Keratinocyte (primary cell): Measurements from ENCODE around the gene G6PC3. TPM values are rescaled to one million over a fixed set of nuclear protein-coding genes. Genes with fewer than 3 reads are reported as not detected.

Source experiments
- DNase-seq: peaks from one replicate; pipeline ENCODE4 v3.0.0-alpha.2; 2011; ENCODE audit warnings: low read depth, missing footprints, low spot score
- FAIRE-seq: peaks from 2 replicates; lab custom pipeline; 2011; peaks lifted over from hg19 to GRCh38; lab: Jason Lieb, UNC
- H2AFZ ChIP-seq: 2 replicates; pipeline ENCODE4 v1.6.0; 2012; ENCODE audit warnings: low read length, control low read depth, inconsistent platforms; ENCODE audit not compliant: control insufficient read depth
- H3K27ac ChIP-seq: 2 replicates; pipeline ENCODE4 v1.5.1; 2011; ENCODE audit warnings: low read length; ENCODE audit not compliant: control insufficient read depth, insufficient read depth
- H3K27me3 ChIP-seq: 3 replicates; pipeline ENCODE4 v1.6.0; 2011; ENCODE audit warnings: low read length; ENCODE audit not compliant: control insufficient read depth, insufficient read depth; ENCODE audit errors: extremely low read depth
- H3K36me3 ChIP-seq, 2 experiments: 2 replicates in 1 of 2; 3 replicates in 1 of 2; pipeline ENCODE4 v1.5.1; 2011; ENCODE audit warnings: low read length in 2 of 2, mild to moderate bottlenecking in 1 of 2; ENCODE audit not compliant: control insufficient read depth in 2 of 2, insufficient read depth in 2 of 2; ENCODE audit errors: extremely low read depth in 1 of 2
- H3K4me1 ChIP-seq: 3 replicates; pipeline ENCODE4 v1.5.1; 2011; ENCODE audit warnings: low read length; ENCODE audit not compliant: control insufficient read depth, insufficient read depth; ENCODE audit errors: extremely low read depth
- H3K4me2 ChIP-seq: 3 replicates; pipeline ENCODE4 v1.6.0; 2011; ENCODE audit warnings: low read depth, low read length; ENCODE audit not compliant: control insufficient read depth, insufficient read depth; ENCODE audit errors: extremely low read depth
- H3K4me3 ChIP-seq, 3 experiments: fragments of 200-600 bp in 1 of 3; sonication (generic) in 1 of 3; 2 replicates in 2 of 3; 3 replicates in 1 of 3; pipeline ENCODE4 v1.5.1; 2011 to 2016; ENCODE audit warnings: low read length in 3 of 3, mild to moderate bottlenecking in 3 of 3, control low read depth in 2 of 3, inconsistent platforms in 1 of 3, low read depth in 1 of 3, mixed read lengths in 1 of 3, mixed run types in 1 of 3, moderate library complexity in 1 of 3; ENCODE audit not compliant: control insufficient read depth in 2 of 3, insufficient read depth in 2 of 3; ENCODE audit errors: extremely low read depth in 1 of 3
- H3K79me2 ChIP-seq: 2 replicates; pipeline ENCODE4 v1.6.0; 2012; ENCODE audit warnings: low read length; ENCODE audit not compliant: control insufficient read depth, insufficient read depth
- H3K9ac ChIP-seq: 3 replicates; pipeline ENCODE4 v1.6.0; 2011; ENCODE audit warnings: low read length; ENCODE audit not compliant: control insufficient read depth, insufficient read depth; ENCODE audit errors: extremely low read depth
- H3K9me1 ChIP-seq: 3 replicates; pipeline ENCODE4 v1.6.0; 2011; ENCODE audit warnings: low read length; ENCODE audit not compliant: control insufficient read depth, insufficient read depth; ENCODE audit errors: extremely low read depth
- H3K9me3 ChIP-seq: 2 replicates; pipeline ENCODE4 v1.5.1; 2012; ENCODE audit warnings: low read depth, low read length; ENCODE audit not compliant: control insufficient read depth
- H4K20me1 ChIP-seq: 3 replicates; pipeline ENCODE4 v1.6.0; 2011; ENCODE audit warnings: low read length; ENCODE audit not compliant: control insufficient read depth, insufficient read depth; ENCODE audit errors: extremely low read depth
- EZH2 ChIP-seq: IDR thresholded peaks from one replicate; pipeline ENCODE4 v1.6.1; 2012; ENCODE audit warnings: inconsistent platforms, mild to moderate bottlenecking, low read length, moderate library complexity
- dilution Hi-C: fragments of 300-500 bp; cut with MboI; formaldehyde crosslinking; loops from one replicate; pipeline ENCODE4 v1.7.0; 2020; ENCODE audit warnings: low sequenced_read_pairs; ENCODE audit not compliant: extremely low pct_ligation_motif_present
- polyA plus RNA-seq, 5 experiments: library from polyadenylated mRNA; depleted of rRNA in 3 of 5; stranded (reverse) in 3 of 5; stranded (forward) in 1 of 5; unstranded in 1 of 5; fragments of >200 nt; gene quantifications; 1 replicate in 1 of 5; 2 replicates in 3 of 5; 3 replicates in 1 of 5; pipeline versions ENCODE4 v1.2.1 to v1.2.3, GENCODE V29; 2011 to 2012; ENCODE audit warnings: missing spikeins in 2 of 5, low read depth in 1 of 5, low replicate concordance in 1 of 5
- TF ChIP-seq, protein P1 (sequence below), 3 experiments: IDR thresholded peaks in 1 of 3; conservative IDR thresholded peaks in 1 of 3; optimal IDR thresholded peaks in 1 of 3; 2 replicates in 2 of 3; 3 replicates in 1 of 3; pipeline versions ENCODE3 to v1.5.1; 2011; ENCODE audit warnings: low read length in 3 of 3, mild to moderate bottlenecking in 3 of 3, moderate library complexity in 2 of 3, control low read depth in 1 of 3, inconsistent platforms in 1 of 3; ENCODE audit not compliant: insufficient read depth in 2 of 3; ENCODE audit errors: extremely low read depth in 1 of 3

Gene G6PC3
- polyA plus RNA-seq, 1 donor (not counting 4 experiments of a cell fraction or from before 2014, with no cell fraction given): 28.0 TPM

DNA sequence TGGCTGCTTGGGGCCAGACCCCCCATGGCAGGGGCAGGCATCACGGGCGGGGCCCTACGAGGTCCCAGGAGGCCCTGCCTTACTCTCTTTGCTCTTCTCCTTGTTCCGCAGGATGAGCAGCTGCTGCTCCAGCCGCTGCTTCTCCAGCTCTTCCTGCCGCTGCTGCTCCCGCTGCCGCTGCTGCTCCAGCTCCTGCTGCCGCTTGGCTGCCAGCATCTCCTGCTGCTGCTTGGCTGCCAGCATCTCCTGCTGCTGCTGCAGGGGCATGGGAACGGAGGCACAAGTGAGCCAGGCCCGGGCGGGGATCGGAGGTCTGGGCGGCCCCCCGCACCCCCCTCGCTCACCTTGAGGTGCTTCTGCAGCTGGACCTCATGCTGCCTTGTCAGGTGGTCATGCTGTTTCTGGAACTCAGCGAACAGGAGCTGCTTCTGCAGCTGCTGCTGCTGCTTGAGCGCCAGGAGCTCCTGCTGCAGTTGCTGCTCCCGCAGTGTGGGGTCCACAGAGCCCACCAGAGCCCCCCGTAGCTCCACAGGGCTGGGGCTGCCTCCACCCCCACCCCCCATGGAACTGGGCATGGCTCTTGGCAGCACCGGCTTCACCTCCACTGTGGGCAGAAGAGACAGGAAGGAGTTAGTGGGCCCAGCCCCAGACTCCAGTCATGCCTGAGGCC lies 22.8 kb downstream of the G6PC3 start:
- Histone ChIP-seq H3K4me2 (no peak overlapping the region), H3K9me1 (no peaks in the 10 kb centered on the region), H2AFZ (no peak overlapping the region), H3K9ac (no peak overlapping the region), H3K27ac (no peak overlapping the region), H3K4me3 (no peak overlapping the region), H4K20me1 (no peaks in the 10 kb centered on the region), H3K36me3 (peaks cover 0 to 2% of the 10 kb centered on the region in 2 experiments), H3K9me3 (no peaks in the 10 kb centered on the region), H3K27me3 (no peaks in the 10 kb centered on the region), H3K4me1 (peaks cover 18% of the 10 kb centered on the region), H3K79me2 (no peaks in the 10 kb centered on the region)
- TF ChIP-seq, protein P1, sequence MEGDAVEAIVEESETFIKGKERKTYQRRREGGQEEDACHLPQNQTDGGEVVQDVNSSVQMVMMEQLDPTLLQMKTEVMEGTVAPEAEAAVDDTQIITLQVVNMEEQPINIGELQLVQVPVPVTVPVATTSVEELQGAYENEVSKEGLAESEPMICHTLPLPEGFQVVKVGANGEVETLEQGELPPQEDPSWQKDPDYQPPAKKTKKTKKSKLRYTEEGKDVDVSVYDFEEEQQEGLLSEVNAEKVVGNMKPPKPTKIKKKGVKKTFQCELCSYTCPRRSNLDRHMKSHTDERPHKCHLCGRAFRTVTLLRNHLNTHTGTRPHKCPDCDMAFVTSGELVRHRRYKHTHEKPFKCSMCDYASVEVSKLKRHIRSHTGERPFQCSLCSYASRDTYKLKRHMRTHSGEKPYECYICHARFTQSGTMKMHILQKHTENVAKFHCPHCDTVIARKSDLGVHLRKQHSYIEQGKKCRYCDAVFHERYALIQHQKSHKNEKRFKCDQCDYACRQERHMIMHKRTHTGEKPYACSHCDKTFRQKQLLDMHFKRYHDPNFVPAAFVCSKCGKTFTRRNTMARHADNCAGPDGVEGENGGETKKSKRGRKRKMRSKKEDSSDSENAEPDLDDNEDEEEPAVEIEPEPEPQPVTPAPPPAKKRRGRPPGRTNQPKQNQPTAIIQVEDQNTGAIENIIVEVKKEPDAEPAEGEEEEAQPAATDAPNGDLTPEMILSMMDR (optimal IDR thresholded peaks at IDR 0.05 in 1 of 3, IDR thresholded peaks at IDR 0.05 in 1 of 3, conservative IDR thresholded peaks at IDR 0.05 in 1 of 3; ENCODE audit: extremely low read depth in 1 of 3, insufficient read depth in 2 of 3, low read length in 3 of 3): no peak
- no peak for TF ChIP-seq EZH2
- FAIRE-seq: no peak
- dilution Hi-C loops: no loop called here
- no peak for DNase-seq

DNA sequence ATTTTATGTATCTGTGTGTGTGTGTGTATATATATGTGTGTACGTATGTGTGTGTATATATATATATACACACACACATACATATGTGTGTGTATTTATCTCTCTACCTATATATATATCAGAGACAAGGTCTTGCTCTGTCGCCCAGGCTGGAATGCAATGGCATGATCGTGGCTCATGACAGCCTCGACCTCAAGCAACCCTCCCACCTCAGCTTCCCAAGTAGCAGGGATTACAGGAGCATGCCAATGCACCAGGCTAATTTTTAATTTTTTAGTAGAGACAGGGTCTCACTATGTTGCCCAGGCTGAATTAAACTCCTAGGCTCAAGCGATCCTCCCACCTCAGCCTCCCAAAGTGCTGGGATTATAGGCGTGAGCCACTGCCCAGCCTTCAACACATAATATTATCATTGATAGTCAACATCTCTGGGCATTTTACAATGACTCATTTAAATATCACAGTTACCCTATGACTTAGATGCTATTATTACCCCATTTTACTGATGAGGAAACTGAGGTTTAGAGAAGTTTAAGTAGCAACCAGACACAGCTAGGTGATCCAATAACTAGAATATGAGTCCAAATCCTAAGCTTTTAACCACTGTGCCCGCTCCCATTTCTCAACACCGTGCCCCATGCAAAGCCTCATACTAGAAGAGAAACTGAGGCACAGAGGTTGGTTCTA lies 24.3 kb downstream of the G6PC3 start:
- no peak overlapping the region for H2AFZ ChIP-seq
- DNase-seq: no peak
- TF ChIP-seq, protein P1 (optimal IDR thresholded peaks at IDR 0.05 in 1 of 3, IDR thresholded peaks at IDR 0.05 in 1 of 3, conservative IDR thresholded peaks at IDR 0.05 in 1 of 3; ENCODE audit: extremely low read depth in 1 of 3, insufficient read depth in 2 of 3, low read length in 3 of 3): no peak
- no peak for TF ChIP-seq EZH2
- H3K4me1 ChIP-seq: peaks cover 18% of the 10 kb centered on the region
- peak overlapping the region; percentile 30 for H3K9ac ChIP-seq
- H3K27me3 ChIP-seq: no peaks in the 10 kb centered on the region
- no peaks in the 10 kb centered on the region for H3K9me1 ChIP-seq
- dilution Hi-C loops: no loop called here
- H3K9me3 ChIP-seq: no peaks in the 10 kb centered on the region
- H3K4me2 ChIP-seq: peak overlapping the region; percentile 88
- H3K36me3 ChIP-seq: peaks cover 0 to 2% of the 10 kb centered on the region in 2 experiments
- no peak for FAIRE-seq
- H3K27ac ChIP-seq: no peak overlapping the region
- H3K4me3 ChIP-seq: no peak overlapping the region
- H4K20me1 ChIP-seq: no peaks in the 10 kb centered on the region
- no peaks in the 10 kb centered on the region for H3K79me2 ChIP-seq
